ENCODE measurements around the gene SCMH1.
"Not testable (repeated sequence)": the region's sequence is repeated elsewhere in the genome, so short reads cannot be mapped to it uniquely, and the experiment has no call there.

The SCMH1 gene

DNA sequence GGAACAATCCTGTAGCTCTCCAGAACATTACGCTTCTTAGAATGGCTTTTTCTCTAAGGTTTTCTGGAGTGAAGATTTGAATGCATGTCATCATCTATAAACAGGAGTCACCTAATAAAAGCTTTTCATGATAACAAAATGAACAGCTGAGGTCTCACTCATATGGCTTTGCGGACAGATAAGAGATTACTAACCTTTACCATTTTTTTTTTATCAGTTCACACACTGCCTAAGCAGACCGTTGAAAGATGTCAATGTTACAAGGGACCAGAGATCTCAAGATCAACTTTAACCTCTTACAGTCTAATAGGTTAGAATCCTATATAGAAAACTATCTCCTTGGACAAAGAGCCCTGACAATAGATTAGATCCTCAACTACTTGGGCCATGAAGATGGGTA is 41.4 kb downstream of the SCMH1 start:
- no peak for DNase-seq

DNA sequence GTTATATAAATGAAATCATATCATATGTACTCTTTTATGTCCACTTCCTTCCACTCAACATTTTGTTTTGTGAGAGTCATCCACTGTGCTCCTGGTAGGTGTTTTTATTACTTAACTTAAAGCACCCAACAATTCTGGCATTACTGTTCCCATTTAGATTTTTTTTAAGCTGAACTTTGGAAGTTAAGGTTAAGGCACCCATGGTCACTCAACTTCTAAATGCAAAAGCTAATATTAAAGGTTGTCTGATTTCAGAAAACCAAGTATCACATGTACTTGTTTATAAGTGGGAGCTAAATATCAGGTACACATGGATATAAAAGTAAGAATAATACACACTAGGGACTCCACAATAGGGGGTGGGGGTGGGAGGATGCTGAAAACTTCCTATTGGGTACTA is 42.7 kb downstream of the SCMH1 start:
- DNase-seq, result no peak

DNA sequence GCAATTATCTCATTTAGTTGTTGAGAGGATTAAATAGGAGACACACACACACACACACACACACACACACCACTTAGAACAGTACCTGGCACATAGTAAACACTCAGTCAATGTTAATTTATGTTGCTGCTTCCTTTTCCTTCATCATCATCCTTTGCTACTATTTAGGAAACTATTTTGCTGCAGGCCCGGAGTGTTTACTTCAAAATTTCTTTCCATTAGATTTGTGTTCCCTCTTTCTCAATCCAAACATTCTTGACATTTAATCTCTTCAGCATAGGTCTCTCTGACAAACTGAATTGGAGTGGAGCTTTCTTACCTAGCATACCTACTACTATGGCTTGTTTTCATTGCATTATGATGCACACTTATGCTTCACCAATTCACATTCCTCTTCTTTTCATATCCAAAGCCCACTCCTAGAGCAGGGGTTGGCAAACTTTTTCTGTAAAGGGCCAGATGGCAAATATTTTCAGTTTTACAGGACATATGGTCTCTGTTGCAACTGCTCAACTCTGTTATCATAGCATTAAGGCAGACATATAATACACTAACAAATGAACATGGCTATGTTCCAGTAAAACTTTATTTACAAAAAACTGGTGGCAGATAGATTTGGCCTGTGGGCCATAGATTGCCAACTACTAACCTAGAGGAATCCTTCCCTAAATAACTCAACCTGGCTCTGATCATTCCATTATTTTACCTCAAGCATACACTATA is 49.5 kb downstream of the SCMH1 start:
- no peak for DNase-seq

DNA sequence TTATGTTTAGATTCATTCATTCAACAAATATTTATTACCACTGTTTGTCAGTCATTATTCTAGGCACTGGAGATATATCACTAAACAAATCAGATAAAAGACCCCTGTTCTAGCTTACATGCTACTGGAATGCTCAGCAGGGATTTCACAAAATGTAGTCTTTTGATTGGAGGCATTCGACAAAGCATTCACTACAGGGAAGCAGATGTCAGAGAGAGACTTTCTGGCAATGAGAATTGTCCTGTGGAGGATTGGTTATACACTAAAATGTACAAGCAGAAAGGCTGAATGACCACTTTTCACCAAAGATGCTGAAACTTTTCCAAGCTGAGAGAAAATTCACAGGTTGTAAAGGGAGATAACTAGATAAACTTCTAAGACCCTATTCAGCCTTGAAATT is 57.7 kb downstream of the SCMH1 start:
- no peak for DNase-seq

DNA sequence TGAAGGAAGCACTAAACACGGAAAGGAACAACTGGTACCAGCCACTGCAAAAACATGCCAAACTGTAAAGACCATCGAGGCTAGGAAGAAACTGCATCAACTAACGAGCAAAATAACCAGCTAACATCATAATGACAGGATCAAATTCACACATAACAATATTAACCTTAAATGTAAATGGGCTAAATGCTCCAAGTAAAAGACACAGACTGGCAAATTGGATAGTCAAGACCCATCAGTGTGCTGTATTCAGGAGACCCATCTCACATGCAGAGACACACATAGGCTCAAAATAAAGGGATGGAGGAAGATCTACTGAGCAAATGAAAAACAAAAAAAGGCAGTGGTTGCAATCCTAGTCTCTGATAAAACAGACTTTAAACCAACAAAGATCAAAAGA is 63.9 kb downstream of the SCMH1 start:
- not testable (repeated sequence) for DNase-seq

DNA sequence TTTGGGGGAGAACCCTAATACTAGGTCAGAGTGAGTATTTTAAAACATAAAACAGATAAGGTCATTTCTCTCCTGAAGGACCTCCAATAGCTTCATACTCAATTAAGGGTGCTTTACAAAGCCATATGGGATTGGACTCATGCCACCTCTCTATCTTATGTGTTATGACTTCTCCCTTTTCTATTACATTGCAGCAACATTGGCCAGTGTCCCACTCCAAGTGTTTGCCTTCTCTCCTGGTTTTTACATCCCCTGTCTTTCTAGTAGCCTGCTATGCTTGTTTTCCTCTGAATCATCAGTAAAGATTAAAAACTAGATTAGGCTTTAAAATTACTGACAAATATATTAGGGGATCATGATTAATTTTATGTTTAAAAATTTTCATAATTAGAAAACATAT is 66.6 kb downstream of the SCMH1 start:
- DNase-seq, result no peak

DNA sequence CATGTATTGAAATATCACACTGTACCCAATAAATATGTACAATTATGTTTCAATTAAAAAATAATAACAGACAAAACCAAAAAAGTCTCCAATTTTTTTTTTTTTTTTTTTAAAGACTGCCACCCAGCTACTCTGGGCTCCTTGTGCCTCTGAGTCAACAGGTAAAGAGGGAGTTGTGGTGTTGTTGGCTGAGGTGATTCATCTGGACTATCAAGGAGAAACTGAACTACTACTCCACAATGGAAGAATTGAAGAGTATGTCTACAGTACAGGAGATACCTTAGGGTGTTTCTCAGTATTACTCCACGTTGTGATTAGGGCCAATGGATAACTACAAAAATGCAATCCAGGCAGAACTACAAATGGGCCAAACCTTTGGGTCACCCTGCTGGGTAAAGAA is 67.9 kb downstream of the SCMH1 start:
- DNase-seq, result no peak

DNA sequence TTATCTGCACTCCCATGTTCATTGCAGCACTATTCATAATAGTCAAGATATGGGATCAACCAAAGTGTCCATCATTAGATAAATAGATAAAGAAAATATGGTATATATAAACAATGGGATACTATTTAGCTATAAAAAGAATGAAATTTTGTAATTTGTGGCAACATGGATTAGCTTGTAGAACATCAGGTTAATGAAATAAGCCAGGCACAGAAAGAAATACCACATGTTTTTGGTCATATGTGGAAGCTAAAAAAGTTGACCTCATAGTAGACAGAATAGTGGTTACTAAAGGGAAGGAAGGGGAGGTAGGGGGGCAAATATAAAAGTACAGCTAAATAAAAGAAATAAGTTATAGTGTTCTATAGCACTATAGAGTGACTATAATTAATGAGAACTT is 68.5 kb downstream of the SCMH1 start:
- DNase-seq, result no peak

DNA sequence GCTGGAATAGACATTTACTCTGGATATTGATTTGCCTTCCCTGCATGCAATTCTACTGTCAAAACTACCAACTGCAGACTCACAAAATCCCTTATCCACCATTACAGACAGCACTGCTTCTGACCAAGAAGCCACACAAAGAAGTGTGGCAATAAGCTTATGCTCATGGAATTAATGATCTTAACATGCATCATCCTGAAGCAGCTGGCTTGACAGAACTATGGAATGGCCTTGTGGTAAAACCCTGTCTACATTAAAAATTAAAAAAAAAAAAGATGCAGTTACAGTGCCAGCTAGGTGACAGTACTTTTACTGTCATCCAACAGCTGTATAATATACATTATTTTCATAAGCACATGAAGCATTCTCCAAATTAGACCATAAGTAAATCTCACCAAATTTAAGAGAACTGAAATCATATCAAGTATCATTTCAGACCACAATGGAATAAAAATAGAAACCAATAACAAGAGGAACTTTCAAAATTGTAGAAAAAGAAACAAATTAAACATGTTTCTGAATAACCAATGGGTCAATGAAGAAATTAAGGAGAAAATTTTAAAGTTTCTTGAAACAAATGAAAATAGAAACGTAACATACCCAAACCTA is 70.7 kb downstream of the SCMH1 start:
- no peak for DNase-seq

DNA sequence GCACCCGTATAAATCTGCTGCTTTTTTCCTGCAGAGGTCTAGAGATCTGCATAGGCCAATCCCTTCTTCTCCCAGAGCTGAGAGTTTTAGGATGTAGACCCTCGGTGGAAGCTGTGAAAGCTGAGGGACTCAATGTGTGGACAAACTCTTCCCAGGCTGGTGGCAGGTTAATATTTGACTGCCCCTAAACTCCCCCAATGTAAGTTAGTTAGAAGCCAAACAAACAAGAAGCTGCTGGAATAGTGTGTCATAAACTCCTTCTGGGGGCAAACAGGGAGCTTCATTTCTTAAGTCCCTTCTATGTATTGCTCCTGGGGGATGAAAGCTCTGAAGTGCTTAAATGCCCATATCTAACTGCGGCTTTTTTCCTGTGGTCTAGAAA is 72.3 kb downstream of the SCMH1 start:
- no peak for DNase-seq

DNA sequence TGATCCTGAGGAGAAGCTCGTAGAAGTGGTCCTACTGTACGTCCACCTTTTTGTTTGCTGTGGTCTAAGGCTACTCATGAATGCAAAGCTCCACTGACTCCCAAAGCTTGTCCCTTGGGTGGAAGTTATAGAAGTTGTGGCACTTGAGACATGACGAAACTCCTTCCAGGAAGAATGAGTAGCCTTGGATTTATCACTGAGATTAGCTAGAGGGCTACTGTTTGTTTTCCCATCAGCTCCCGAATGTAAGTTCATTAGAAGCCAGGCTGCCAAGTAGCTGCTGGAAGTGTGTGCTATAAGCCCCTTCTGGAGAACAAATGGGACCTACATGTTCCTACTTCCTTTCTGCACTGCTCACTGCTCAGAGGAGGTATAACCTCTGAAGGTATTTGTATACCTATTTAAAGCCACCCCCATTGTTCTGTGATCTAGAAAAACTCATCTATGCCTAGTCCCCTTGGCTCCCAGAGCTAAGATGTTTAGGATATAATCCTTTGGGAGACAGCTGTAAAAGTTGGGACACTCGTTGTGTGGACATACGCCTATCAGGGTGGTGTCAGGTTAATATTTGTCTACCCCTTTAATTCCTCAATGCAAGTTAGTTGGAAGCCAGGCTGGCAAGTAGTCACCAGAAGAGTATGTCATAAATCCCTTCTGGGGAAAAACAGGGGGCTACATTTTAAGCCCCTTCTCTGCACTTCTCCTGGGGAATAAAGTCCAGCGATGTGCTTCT is 72.9 kb downstream of the SCMH1 start:
- no peak for DNase-seq

DNA sequence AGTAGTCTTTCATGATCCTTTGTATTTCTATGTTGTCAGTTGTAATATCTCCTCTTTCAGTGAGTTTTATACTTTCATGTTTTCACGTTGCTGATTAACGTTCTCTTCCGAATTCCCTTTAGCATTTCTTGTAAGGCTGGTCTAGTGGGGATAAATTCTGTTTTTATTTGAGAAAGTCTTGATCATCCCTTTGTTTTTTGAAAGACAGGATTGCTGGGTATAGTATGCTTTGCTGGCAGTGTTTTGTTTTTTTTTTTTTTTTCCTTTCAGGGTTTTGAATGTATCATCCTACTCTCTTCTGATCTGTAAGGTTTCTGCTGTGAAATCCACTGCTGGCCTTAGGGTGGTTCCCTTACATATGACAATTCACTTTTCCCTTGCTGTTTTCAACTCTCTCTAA is 74.4 kb downstream of the SCMH1 start:
- DNase-seq, result no peak

DNA sequence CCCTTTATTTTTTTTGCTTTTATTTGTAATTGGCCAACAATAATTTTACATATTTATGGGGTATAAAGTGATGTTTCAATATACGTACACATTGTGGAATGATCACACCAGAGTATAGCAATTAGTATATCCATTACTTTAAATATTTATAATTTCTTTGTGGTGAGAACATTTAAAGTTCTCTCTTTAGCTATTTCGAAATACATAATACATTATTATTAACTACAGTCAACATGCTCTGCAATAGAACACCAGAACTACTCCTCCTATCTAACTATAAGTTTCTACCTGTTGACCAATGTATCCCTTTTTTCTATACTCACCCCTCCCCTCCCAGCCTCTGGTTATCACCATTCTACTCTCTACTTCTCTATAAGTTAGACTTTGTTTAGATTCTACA is 77.4 kb downstream of the SCMH1 start:
- no peak for DNase-seq

DNA sequence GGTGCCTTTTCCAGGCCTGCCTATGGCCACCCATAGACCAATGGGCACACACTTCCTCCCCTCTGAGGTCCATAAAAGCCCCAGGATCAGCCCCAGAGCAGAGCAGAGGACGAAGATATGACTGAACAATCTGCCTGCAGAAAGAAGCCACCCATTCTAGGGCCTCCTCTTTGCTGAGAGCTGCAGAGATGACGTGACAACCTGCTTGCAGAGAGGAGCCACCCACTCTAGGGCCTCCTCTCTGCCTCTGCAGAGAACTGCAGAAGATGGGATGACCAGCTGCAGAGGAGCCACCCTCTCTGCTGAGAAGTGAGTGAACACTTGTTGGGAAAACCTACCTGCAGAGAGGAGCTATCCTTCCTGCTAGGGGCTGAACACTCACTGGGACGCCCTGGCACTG is 79.7 kb downstream of the SCMH1 start:
- no peak for DNase-seq

DNA sequence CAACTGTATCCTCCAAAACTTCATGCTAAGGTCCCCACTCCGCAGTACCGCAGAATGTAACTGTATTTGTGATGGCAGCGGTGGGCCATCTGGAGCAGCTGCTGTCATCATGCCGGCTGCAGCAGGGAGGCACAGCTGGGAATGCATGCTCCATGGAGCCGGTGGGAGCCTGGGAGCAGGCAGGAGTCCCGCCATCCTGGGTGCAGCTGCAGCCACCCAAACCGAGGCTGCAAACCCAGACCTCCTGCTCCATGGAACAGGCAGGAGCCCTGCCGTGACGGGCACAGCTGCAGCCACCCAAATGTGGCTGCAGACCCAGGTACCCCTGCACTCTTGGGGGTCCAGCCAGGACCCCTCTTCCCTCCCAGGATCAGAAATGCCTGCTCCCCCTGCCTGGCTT is 80.3 kb downstream of the SCMH1 start:
- DNase-seq, result no peak

DNA sequence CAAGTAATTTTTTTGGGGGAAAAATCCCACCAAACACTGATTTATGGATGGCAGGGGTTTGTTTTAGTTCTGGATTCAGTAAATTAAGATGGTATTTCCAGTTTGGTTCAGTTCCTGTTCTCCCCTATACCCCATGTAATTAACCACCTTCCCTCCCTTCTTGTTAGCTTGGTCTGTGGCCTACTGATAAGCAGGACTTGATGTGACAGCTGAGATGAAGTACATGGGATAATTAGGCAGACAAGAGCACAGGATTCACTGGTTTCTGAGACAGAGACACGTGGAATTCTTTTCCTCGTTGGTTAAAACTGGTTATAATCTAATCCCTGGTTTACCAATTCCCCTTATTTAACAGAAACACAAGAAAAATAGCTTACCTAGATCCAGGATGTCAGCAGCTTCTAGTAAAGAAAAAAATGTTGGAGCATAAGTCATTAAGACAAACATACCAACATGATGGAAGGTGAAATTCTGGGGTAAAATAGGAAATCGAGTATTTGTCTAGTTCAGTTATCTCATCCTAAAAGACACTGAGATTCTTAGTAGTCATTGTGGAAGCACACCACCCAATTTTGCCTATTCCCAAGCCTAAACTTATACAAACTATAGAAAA is 81.5 kb downstream of the SCMH1 start:
- no peak for DNase-seq

DNA sequence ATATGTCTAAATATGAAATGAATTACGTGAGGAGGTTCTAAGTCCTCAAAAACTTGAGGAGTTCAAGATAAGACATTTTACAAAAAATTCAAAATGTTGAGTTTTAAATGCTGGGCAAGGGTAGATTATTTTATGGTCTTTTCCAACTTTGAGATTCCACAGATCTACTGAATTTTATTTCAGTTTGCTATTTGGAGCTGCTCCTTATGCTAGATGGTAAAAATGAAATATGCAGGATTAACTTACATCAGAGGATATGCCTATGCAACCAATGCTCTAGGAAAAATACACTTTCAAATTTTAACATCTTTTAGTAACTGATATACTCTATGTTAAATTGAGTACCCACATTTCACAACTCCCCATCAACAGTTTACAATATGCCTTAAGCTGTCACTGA is 83.1 kb downstream of the SCMH1 start:
- no peak for DNase-seq

DNA sequence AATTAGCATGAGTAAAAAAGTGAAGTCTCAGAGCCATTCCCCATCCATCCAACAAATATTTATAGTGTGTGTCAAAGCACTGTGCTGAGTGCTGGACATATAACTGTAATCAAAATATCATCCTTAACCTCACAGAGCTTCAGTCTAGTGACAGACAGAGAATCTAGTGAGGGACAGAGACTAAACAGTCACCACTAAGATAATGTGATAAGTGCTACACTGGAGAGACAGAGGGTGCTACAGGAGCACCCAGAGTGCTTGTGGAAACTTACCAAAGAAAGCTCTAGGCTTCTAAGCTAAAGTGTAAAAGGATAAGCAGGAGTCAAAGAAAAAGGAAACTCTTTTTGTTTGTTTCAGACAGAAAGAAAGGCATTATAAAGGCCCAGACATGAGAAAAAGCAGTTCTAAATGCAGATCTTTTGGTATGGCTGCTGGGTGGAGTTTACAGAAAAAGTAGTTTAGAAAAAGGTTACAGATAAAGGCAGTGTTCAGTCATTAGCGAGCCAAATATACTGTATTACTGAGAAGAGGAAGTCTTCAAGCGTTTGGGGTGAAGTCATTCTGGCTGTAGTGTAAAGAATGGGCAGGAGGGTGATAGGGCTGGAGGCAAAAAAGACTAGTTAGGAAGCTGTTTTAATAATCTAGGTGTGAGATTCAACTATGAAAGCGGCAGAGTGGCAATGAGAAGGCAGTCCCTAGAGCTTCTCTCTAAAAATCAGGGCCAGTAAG is 83.8 kb downstream of the SCMH1 start:
- no peak for DNase-seq

DNA sequence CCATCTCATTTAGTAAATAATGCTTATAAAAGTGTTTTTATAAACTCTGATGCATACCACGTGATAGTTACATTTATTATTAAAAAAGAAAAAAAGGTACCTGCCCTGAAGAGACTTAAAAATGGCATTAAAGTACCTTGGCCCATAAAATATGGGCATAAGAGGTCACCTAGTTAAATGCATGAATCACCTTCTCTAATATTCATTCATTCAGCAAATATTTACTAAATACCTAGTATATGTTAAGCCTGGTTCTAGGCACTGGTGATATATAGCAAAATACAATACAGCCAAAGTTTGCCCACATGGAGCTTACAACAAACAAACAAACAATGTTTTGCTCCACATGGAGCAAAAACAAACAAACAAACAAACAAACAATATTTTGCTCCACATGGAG is 87.0 kb downstream of the SCMH1 start:
- no peak for DNase-seq

DNA sequence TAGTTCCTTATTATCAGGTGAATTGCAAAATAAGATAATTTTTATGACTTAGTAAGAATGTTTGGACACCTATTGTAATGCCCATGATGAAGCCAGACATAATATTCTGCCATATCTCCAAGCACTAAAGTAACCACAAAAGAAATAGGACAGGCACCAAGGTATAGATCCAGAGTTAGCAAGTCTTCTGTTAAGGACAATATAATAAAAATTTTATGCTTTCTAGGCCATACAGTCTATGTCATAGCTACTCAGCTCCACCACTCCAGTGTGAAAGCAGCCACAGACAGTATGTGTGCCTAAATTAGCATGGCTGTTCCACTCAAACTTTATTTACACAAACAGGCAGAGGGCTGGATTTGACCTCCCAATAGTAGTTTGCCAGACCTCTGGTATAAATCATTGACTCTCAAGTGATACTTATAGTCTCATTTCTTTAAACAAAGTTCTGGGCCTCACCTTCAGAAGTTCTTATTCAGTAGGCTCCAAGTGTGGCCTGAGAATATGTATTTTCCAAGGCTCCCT is 88.3 kb downstream of the SCMH1 start:
- no peak for DNase-seq

DNA sequence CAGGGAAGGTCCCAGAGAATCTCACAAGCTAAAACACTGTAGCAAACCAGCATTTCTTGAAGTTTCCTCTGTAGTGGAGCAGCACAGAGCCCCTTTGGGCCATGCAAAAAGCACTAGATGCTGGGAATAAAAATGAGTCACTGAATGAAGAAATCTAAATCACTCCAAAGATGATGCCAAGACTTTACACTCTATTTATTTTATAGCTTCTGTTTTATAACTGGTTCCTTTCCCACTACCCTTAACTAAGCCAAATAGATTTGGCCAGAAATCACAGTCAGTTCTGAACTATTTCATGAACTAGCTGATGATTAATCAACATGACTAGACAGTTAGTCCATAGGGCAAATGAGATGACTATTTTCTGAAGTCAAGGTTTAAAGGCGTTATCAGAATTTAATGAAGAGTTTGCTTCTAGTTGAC is 89.5 kb downstream of the SCMH1 start:
- DNase-seq, result no peak

DNA sequence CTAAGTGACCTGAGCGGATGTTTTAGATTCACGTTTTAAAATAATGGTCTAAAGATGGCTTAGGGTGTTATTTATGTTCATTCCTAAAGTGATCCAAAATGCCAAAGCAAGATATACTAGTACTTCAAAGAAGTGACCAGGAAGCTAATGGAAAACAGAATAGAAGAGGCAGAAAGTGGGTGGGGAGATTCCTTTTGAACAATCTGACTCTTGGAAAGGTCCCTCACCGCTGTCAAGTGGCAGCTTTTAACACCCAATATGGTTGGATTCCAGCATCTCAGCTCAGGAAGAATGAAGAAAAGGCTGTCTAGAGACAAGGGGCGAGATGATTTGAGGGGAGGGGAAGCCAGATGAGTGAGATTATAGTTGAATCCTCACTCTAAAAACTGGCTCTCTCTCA is 90.3 kb downstream of the SCMH1 start:
- no peak for DNase-seq

DNA sequence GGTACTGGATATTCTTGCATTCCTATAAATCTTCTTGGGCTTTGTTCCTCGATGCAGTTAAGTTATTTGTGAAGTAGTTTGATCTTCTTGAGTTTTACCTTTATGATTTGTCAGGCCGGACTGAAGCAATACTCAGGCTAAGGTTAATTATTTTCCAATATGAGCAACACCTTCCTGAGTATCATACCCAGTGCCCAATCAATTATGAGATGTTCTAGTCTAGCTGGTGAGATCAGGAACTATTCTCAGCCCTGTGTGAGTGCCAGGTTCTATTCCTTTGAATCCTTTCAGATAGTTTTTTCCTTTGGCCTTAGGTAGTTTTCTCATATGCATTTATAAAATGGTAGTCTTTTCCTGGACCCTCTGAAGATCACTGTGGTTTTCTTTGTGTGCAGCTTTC is 92.5 kb downstream of the SCMH1 start:
- DNase-seq, result no peak
